ENCODE results near the gene LIX1.

- TF ChIP-seq ZNF768 (tag by site-specific recombination; IDR thresholded peaks at IDR 0.05) (no peak), ZNF274 (IDR thresholded peaks at IDR 0.05; ENCODE audit: low read length) (no peak), ZNF274 (tag by site-specific recombination; IDR thresholded peaks at IDR 0.05; ENCODE audit: borderline replicate concordance) (no peak), ZNF837 (tag by site-specific recombination; IDR thresholded peaks at IDR 0.05) (no peak), CTCF (tag by site-specific recombination; IDR thresholded peaks at IDR 0.05) (no peak), ZNF324 (tag by site-specific recombination; IDR thresholded peaks at IDR 0.05) (no peak), ZNF76 (tag by site-specific recombination; IDR thresholded peaks at IDR 0.05; ENCODE audit: borderline replicate concordance, low read depth) (no peak), MZF1 (tag by site-specific recombination; IDR thresholded peaks at IDR 0.05; ENCODE audit: borderline replicate concordance) (no peak), SCRT2 (tag by site-specific recombination; IDR thresholded peaks at IDR 0.05) (no peak), ZNF140 (tag by site-specific recombination; IDR thresholded peaks at IDR 0.05) (no peak), ZNF239 (tag by site-specific recombination; IDR thresholded peaks at IDR 0.05) (no peak)
These were observed 41.9 kb downstream of the LIX1 start for GRCh38 chr5:97100476-97100875.
